Stimulated activated CD4-positive, alpha-beta T cell treated with anti-CD3 and anti-CD28 coated beads, Interleukin-15, amount 100 ng/mL, for 1 hour (primary cell): ENCODE data around the gene CARD10.

Experiments used
- DNase-seq, 2 donors: peaks; one replicate each; pipeline ENCODE4 v3.0.0-alpha.2; 2020; ENCODE audit warnings: low read depth in 1 of 2, low spot score in 1 of 2

The CARD10 gene

DNA sequence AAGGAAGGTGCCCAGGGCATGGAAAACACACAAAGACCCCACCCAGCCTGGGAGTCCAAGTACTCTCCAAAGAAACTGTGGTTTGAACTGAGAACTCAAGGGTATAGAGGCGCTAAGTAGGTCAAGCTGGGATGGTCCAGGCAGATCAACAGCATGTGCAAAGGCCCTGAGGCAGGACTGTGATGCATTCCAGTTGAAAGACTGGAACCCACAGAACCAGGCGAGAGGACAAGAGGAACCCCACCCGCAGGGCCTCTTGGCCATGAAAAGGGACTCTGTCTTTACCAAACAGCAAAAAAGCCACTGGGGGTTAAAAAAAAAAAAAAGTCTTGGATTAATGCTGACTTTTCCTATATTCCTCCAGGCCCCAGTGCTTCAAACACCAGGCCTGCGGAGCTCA is 14.3 kb downstream of the CARD10 start:
- no peak for DNase-seq

DNA sequence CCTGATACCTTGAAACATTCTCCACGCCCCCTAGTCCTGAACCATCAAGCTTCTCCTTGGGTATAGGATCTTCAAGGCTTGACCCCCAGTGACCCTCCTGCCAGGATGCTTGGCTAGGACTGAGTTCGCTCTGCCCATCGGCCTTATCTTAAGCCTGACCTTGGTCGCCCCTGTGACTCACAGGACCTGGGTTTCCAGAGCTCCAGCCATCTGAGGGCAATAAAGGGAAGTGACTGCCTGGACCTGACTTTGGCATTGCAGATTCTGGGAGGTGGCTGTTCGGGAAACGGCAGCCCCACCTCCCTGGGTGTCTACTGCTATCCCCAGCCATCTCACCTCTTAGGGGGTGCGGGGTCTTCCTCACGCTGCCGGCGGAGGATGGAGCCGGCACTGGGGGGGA is 15.4 kb downstream of the CARD10 start:
- DNase-seq: no peak

DNA sequence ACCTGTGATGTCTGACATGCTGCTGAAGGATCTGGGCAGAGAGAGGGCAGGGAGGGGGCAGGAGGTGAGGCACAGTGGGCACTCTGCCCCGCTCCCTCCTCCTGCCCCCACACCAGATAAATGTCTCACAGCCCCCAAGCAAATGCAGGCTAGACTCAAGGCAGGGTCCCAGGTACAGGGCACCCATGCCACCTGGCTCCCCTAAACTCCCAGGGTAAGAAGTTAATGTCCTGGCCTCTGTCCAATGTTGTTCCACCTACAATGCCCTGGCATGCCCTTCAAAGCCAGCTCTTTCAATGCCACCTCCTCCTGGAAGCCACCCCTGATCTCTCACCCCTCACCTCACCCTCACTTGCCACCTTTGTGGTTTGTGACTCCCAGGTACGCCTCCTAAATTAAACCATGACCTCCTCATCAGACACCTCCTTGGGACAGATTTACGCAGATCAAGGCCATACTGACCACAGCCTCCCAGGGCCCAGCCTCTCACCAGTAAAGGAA is 16.0 kb downstream of the CARD10 start:
- no peak for DNase-seq

DNA sequence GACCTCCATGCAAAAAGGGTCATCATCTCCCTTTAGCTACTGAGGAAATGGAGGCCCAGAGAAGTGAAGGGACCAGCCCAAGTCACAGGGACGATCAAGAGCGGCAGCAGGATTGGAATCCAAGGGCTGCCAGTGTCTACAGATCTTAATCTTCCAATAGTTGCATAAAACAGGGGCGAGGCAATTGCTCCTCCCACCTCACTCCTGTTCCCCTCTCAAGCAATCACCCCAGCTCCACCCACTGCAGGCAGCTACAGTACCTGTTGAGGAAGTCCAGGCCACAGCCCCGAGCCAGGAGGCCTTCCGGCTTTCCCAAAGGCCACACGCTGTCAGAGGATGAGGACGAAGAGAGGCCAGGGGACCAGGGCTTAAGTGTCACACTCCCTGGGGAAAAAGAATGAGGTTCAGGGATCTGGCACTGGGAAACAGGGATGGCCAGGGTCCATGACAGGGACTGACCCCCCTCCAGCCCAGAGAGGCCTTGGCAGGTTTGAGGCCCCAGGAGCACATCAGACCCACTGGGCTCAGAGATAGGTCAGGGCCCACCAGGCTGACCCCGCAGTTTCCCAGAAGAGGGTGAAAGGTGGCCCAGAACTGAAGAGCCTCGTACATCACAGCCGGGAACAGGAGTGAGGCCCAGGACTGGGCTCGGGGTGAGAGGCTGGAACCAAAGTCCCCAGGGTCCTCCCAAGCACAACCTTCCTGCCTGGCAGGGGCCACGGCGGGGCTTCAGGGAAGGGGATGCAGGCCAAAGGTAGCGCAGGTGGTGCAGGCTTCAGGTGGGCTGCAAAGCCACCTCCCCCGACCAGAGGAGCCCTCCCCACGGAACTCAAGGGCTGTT is 16.7 kb downstream of the CARD10 start:
- DNase-seq: no peak

DNA sequence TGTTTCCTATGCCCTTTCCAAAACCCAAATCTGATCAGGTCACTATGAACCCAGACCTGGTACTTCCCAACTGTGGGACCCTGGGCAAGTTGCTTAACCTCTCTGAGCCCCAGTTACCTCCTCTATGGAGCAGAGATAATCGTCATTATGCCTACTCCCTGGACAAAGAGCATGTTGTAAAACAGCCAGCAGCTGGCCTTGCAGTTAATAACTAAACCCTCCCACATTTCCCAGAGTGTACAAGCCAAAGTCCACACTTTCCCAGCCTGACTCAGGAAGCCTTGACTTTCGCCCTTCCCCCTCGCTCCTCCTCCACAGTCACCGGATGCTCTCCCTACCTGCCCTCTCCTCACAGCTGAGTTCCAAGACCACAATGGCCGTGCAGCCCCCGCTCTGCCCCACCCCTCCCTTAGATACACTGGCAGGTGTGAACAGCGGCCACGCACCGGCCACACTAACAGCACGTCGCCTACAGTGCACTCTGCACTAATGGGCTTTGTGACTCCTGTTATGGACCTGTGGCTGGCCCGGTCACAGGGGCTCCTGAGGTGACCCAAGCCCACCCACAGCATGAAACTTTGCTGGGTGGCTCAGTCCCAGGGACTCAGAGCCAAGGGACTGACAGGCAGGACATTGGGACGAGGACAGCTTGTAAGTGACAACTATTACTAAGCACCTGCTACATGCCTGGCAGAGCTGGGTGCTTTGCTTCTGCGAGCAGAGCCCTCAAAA is 17.4 kb downstream of the CARD10 start:
- DNase-seq: no peak

DNA sequence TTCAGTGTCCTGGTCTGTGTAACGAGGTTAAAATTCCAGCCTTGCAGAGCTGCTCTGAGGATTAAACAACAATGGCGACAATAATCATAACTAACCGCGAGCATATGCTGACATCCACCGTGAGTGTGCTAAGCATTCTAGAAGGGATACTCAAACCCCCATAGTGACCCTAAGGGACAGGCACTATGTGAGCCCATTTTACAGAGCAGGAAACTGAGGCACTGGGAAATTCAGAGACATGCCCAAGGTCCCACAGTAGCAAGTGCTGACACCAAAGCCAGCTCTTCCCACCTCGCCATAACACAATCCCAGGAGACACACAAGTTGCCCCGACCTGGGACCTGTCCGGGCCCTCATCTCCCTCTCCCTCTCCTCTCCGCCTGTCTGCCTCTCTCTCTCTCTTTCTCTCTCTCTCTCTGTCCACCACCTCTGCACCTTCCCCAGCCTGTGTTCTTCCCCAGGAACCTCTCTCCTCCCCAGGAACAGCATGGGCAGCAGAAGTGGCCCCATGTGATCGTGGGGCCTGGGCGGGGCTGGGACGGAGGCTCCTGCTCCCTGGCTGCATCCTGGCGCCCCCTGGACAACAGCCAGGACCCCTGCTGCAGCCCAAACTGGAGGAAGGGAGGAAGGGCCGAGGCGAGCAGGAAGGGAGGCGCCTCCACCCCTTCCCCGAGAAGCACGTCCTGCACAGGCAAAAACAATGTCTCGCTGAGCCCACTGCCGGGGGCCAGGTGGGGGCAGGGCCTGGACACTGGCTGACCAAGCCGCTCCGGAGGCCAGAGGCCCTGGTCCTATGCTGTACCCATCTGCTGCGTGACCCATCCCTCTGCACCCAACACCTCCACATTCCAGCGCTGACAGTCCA is 18.2 kb downstream of the CARD10 start:
- DNase-seq: no peak

DNA sequence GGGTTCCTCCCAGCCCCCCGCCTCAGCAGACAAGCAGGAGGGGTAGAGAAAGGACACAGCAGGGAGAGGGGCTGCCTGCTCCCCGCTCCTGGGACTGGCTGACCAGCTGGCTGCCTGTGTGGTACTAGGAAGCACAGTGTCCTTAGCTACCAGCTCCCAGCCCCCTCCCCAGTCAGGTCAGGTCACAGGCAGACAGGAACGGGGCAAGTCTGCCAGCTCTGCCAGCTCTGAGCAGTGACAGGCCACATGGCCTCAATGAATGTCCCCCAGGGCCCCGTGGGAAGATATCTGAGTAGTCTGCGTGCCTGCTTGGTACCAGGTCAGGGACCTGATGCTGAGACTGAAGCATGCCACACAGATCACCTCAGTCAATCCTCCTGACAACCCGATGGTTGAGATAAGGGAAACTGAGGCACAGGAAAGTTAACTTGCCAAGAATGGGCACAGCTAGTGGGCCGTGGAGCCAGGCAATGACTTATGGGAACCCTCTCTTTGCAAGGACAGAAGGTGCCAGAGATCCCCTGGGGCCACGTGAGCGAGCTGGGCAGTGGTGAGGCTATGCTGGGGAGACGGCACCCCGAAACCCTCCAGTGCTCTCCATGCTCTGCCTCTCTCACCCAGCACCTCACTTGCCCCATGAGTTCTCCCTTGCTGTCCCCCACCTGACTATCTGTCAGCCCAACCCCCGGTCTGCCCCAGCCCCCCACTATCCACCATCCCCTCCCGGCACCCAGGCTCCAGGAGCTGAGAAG is 19.2 kb downstream of the CARD10 start:
- no peak for DNase-seq

DNA sequence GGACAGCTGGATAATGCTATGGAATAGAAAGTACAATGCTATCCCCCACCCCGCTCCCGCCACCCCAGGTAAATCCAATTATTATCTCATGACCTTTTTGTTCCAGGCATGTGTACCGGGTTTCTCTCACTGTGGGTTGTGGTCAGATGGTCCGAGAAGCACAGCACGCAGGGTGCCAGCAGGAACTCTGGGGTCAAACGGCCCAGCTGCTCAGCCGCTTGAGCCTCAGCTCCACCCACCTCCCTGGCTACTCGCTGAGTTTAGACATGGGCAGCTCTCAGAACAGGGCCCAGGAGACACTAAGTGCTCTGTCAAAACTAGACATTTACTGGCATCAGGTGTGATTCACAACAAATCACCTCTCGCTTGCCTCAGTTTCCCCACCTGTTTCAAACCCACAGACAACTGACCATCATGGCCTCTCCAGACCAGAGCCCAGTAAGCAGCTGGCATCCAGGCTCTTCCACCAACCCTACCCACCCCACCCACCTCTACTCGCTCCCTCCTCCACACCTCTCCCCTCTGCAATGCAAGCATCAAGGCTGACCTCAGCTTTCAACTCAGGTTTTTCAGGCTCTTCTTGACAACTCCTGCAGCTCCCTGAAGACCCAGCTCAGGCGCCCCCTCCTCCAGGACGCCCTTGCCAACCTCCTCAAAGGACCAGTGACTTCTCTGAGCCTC is 20.0 kb downstream of the CARD10 start:
- no peak for DNase-seq

DNA sequence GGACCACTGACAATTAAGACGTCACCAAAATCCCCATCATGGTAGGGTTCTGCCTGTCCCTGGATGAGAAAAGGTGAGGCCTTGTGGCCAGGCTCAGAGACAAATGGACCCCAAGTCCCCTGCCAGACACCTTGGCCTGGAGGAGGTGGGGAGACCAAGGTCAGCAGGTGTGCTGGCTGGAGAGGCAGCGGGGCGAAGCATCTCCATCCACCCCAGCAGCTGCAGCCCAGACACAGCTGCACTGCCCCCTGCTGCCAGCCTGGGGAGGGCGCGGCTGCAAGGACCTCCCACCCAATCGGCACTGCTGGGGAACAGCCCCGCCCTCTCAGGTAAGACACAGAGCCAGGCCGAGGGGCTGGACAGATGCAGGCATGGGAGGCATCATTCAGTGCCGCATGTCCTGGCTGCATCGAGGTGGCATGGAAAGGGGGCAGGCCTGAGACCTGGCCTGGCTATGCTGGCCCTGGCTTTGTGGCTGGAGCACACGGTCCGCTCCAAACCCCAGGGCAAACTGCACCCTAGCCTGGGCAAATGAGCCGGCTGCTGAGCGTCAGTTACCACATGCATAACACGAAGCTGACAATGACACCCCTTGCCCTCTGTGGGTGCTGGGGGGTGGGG is 20.8 kb downstream of the CARD10 start:
- DNase-seq: peak; percentile 51 to 64

DNA sequence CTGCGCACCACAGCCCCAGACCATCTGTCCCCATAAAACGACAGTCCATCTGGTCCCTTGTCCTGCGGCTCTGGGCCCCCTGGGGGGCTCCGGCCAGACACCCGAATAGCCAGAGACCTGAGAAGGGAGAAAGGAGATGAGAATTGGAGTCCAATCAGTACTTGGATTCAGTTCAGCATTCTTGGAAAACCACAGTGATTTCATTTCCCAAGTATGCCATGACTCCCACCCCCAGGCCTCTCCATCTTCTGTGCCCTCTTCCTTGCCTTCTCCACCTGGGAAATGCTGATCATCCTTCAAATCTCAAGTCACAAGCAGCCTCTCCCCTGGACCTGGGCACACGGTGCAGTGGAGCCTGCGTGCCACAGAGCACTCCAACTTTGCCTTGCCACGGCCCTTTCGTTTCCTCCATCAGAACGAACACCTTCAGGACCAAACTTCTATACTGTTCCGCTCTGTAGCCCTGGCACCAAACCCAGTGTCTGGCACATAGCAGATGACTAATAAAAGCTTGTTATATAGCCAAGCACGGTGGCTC is 22.1 kb downstream of the CARD10 start:
- DNase-seq: no peak

DNA sequence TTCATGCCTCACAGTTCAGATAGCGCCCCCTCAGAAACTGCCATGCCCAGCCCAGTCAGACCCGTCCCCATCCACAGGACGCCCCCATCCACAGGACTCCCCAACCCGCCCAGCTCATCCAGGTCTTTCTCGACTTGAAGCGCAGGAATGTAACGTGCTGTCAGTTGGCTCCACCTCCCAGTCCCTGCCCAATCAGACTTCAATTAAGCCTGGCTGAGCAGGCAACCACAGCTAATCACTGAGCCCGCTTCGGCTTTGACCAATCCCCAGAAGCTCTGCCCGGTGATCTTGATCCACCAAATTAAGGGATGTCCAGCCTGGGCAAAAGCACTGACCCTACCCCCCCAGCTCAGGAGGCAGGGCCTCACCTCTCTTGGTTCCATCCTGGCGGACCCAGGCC is 22.6 kb downstream of the CARD10 start:
- DNase-seq: no peak

DNA sequence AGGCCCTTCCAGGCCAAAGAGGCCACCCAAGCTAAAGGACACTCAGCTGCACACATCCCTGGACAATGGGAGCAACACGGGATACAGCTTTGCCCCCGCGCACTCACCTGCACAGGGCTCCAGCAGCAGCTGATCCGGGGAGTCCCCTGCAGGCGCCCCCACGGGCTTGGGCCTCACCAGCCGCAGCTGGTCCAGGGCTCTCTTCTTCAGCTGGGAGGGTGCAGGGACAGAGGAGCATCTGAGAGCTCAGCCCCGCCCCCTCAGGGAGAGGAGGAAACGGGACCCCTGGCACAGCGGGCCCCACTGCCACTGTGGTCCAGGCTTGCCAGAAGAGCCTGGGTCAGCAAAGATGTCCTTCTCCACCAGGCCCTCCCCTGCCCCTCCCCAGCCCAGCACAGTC is 25.2 kb downstream of the CARD10 start:
- DNase-seq: no peak

DNA sequence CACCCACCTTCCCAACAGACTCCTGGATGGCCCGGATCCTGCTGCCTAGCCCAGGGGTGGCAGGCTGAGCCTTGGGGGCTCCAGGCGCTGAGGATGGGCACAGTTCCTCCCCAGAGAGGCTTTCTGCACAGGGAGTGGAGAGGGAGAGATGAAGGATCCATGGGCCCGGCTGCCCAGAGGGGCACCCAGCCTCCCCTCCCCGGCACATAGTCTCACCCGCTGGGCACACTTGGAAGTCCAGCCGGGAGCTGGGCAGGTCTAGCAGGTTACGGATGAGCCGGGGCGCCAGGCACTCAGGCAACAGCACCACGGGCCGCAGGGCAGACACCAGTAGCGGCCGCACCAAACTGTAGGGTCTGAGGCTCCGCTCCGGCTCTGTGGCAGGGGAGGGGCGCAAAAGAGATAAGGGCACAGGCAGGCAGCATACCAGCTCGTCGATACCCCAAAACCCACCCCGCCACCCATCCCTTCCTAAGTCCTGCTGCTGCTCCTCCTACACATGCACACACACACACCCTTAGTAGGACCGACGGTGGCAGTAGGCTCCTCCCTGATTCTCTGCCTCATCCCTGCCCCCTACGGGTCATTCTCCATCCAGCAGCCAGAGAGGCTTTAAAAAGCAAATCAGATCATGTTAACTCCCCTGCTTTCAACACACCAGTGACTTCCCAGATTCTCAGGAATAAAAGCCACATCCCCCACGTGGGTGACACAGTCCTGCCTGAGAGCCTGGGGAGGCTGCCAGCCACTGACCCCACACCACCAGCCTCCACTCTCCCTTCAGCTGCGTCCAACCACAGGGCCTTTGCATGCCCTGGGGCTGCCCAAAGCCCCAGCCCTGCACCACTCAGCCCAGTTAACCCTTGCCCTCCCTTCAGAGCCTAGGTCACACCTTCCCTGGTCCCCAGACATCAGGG is 26.5 kb downstream of the CARD10 start:
- peak in 1 of 2 donors; percentile 20 for DNase-seq

DNA sequence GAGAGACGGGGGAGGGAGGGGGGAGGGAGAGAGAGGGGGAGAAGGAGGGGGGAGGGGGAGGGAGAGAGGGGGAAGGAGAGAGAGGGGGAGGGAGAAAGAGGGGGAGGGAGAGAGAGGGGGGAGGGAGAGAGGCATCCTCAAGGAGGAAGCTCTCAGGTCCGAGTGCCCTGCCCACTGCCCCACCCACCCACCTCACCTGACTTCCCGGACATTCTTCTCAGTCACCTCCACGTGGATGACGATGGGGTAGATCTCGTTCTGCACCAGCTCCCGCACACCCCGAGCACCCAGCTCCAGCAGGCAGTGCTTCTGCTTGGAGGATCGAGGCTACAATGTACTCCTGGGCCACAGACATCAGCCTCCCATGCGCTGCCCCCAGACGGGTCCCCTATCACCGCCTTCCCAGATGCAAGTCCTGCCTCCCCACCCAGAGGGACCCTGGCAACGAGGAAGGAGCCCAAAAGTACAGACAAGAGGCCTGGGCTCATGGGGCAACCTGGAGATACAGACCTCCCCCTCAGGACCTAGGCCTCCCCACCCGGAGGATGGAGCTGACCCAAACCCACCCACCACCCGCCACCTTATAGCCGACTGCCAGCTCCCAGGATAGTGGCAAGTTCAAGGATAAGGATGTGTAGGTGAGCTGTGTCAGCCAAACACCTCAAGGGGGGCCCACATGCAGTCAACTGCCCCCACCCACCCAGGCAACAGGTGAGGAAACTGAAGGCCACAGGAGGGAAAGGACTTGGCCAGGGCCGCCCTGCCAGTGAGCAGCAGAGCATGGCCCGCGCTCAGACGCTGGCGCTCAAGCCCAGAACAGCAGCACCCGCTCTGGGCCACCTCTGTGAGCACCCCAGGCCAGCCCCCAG is 27.4 kb downstream of the CARD10 start:
- no peak for DNase-seq

DNA sequence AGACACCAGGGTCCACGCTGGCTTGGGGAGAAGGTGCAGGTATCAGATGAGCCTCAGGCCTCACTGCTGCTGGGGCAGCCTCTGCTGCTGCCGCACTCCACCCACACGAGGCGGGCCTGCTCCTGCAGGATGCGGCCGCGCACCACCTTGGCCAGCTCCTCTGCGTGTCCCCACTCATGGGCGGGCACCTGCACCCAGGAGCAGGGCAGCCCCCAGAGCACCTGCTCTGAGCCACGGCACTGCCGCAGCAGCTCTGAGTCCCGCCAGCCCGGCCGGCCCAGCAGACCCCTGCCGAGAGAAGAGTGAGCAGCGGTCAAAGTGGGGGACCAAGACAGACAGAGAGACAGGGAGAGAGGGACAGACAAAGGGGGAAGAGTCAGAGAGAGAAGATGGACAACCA is 28.1 kb downstream of the CARD10 start:
- no peak for DNase-seq

DNA sequence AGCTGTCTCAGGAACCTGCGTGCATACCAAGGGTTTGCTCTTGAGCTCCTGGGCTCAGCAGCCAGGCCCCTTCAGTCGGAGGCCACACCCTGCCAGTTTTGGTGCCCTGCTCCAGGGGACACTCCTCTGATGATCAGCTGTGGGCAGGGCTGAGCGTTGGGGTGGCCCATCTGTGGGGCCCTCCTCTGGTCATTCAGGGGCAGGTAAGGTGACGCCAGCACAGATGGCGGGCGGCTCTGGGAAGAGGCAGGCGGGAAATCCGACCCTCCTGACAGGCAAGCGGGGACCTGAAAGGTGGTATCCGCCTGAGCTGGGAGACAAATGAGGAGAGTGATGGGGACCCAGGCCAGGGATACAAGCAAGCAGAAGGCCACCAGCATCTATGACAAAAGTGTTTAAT is 29.2 kb downstream of the CARD10 start:
- DNase-seq: no peak

DNA sequence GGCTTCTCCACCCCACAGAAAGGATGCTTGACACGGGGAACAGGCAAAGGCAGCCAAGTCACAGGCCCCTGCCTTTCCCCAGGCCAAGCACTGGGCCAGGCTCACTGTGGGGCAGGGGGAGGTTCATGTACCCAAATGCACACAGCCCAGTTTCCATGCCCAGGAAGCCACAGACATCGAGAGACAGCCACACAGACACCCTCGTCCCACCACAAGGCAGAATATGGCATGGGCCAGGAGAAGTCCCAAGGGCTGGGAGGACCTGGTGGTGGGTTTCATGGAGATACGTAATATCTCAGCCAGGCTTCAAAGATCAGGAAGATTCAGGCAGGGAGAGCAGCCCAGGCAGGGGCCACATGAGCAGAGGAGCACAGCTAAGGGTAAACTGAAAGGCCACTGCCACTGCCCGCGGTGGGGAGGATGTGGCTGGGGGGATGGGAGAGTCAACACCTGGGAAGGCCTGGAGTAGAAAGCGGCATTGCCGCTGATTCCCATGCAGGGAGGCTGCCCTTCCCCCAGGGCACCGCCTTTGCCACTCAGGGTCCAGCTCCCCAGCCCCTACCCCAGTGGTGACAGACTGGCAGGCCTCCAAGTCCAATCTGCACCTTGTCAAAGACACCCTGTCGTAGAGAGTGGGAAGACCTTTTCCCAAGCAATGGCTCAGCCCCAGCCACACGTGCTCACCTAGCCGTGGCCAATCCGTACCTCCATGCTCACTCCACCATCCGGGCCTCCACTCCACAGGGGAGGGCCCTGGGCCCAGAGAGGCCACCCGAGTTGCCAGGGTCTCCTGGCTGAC is 30.7 kb downstream of the CARD10 start:
- DNase-seq: no peak
